Islet precursor cell (in vitro differentiated cells): ENCODE results near the gene GIMAP7.
"Not testable (repeated sequence)": the region's sequence is repeated elsewhere in the genome, so short reads cannot be mapped to it uniquely, and the experiment has no call there.

Experiments used
- DNase-seq: peaks from one replicate; pipeline ENCODE4 v3.0.0-alpha.2; 2018

GIMAP7 gene

DNA sequence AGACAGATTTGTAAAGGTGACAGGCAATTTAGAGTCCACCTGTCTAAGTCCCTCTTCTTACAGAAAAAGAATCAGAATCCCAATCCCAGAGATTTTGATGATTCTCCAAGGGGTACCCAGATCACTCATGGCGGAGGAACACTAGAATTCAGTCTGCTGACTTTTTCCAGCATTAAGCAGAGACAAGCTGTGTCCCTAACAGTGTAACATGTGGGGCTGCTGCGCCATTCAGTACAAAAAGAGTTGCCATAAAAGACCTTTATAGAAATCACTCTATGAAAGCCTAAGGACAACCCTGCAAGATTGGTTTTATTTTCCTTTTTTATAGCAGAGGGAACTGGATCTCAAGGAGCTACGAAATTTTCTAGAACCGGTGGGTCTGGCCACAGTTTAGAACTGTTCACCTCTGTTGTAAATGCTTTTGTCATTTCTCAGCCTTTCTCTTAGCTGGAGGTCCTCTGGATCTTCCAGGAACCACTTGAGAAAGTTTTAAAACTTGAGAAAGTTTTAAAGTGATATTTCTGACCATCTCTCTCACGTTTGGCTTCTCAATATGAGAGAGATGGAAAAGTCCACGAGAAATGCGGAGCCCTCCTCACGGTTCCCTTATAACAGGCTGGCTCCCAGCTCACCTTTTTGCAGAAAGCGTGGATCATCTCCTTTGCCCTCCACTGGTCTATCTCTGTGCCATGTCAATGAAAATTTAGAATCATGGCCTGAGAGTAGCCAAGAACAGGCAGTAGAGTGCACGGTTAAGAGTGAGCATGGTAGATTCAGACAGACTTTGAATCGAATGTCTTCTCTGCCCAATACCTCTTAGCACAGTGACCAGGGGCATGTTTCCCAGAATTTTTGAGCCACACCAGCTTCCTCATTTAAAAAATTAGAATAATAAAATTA lies 826 bp downstream of the GIMAP7 start:
- no peak for DNase-seq

DNA sequence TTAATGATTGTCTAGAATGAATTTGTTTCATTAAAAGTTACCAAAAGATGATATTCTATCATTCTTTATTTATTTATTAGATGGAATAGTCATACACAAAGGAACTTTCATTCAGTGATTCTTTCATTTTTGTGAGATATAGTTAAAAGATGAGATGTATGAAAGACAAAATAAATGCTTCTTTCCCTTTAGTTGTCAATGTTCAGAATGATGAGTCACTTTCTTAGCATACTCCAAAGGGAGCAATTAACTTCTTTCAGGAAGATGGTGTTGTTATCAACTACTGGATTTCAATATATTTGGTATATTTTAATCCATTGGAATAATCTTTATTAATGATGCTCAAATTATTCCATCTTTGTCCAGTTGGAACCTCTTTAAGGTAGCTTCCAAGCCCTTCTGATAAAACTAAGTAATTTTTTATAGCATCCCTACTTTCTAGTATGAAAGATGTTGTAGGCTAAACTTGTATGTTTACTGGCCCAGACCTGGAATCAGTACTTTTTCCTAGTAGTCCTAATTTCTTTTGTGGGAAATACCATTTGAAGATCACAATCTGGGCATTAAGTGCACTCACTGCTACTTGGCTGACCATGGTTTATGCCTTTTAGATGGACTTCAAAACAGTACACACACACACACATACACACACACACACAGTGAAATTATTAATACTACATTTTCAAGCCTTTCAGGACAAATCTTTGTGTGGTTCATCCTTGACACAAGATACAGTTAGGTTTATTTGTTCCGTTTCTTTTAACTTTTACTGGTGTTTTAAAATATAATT lies 2.5 kb downstream of the GIMAP7 start:
- DNase-seq: no peak

DNA sequence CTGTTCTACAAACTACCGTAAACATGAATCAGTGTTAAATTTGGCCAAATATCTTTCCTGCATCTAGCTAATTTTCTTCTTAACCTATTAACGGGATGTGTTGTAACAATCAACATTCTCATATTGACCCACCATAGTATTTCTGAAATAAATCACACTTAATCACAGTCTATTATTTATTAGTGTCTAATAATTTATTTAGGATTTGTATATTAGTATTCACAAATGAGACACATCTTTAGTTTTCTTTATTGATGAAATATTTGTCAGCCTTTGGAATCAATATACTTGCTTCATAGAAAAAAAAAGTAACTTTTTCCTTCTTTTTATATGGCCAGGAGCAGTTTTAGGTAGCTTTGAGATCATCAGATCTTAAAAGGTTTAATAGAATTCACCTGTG lies 4.6 kb downstream of the GIMAP7 start:
- DNase-seq: no peak

DNA sequence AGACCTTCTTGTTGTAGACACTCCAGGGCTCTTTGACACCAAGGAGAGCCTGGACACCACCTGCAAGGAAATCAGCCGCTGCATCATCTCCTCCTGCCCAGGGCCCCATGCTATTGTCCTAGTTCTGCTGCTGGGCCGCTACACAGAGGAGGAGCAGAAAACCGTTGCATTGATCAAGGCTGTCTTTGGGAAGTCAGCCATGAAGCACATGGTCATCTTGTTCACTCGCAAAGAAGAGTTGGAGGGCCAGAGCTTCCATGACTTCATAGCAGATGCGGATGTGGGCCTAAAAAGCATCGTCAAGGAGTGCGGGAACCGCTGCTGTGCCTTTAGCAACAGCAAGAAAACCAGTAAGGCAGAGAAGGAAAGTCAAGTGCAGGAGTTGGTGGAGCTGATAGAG lies 5.5 kb downstream of the GIMAP7 start:
- no peak for DNase-seq

DNA sequence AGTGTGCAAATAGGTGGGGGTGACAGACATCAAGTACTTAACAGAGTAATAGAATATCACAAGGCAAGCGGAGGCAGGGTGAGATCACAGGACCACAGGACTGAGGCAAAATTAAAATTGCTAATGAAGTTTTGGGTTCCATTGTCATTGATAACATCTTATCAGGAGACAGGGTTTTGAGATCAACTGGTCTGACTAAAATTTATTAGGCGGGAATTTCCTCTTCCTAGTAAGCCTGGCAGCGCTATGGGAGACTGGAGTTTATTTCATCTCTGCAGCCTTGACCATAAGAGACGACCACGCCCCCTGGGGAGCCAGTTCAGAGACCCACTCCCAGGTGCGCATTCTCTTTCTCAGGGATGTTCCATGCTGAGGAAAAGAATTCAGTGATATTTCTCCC lies 8.3 kb downstream of the GIMAP7 start:
- DNase-seq: not testable (repeated sequence)

DNA sequence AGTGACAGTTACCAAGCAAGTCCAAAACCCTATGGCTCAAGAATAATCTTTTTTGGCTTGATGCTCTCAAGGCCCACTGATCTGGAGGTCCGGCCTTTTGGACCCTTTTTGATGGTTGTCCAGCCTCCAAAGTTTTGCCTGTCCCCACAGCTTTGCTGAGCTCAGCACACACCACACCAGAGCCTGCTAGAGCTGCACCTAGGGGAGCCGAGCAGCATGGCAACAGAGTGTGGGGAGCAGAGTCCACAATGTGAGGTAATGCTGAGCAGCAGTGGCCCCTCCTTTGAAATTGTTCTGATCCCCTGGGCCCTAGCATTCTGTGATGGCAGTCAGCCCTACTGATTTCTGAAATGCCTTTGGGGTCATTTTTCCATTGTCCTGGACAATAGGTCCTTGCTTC lies 9.3 kb downstream of the GIMAP7 start:
- no peak for DNase-seq

DNA sequence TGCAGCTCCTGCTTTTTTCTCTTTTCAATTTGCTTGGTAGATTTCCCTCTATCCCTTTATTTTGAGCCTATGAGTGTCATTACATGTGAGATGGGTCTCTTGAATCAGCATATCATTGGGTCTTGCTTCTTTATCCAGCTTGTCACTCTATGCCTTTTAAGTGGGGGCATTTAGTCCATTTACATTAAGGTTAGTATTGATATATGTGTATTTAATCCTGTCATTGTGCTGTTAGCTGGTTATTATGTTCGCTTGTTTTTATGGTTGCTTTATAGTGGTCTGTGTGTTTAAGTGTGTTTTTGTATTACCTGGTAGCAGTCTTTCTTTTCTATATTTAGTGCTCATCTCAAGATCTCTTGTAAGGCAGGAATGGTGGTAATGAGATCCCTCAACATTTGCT lies 17.0 kb downstream of the GIMAP7 start:
- no peak for DNase-seq

DNA sequence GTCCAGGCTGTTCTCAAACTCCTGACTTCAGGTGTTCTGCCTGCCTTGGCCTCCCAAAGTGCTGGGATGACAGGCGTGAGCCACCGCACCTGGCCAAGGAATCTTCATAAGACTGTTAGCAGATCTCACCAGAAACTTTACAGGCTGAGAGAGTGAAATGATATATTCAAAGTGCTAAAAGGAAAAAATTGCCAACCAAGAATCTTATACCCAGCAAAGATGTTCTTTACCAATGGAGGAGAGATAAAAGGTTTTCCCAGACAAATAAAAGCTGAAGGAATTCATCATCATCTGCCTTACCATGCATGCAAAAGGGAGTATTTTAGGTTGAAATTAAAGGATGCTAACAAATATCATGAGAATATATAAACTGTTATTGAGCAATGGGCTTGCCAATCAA lies 23.6 kb downstream of the GIMAP7 start:
- DNase-seq: no peak

DNA sequence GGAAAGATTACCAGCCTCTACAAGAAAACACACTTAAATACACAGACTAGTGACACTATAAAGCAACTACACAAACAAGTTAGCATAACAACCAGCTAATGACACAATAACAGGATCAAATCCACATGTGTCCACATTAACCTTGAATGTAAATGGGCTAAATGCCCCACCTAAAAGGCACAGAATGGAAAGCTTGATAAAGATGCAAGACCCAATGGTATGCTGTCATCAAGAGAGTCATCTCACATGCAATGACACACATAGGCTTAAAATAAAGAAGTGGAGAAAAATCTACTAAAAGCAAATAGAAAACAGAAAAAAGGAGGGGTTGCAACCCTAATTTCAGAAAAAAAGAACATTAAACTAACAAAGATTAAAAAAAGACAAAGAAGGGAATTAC lies 38.5 kb downstream of the GIMAP7 start:
- no peak for DNase-seq

DNA sequence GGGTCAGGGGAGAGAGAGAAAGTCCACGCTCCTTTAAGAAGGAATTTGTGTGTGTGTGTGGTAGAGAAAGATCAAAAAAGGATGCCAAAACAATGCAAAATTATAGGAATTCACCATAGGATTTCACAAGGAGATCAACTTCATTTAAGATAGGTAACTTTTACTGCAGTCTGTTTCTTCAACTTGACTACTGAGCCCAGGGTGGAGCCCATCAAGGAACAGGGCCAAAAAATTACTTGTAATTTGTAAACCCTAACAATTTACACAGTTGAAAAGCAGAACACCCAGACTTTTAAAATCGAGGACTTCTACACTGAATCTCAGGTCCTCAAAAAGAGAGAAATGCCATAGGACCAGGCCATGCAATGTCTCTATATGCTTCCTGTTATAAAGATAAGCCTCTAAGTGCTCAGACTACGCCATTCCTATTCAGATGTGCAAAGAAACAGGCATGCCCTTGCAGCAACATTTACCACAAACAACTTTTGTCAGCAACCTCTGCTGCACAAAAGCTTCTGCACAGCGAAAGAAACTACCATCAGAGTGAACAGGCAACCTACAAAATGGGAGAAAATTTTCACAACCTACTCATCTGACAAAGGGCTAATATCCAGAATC lies 42.0 kb downstream of the GIMAP7 start:
- no peak for DNase-seq

DNA sequence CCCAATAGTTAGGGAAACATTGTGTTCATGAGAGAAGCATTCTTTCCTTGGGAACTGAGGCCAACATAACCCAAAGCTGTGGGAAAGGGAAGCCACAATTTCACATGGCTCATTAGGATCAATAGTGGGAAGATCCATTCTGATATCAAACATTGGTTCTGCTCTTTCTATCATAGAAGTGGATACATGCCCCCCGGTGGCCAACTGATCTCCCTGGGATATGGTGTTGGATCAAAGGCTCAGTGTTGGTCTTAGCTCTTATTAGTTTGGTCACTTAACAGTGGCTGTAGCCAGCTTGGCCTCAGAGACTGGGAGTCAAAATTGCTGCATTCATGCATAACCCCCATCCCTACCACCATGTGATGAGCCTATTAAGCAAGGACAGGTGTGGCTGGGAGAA lies 45.8 kb downstream of the GIMAP7 start:
- no peak for DNase-seq

DNA sequence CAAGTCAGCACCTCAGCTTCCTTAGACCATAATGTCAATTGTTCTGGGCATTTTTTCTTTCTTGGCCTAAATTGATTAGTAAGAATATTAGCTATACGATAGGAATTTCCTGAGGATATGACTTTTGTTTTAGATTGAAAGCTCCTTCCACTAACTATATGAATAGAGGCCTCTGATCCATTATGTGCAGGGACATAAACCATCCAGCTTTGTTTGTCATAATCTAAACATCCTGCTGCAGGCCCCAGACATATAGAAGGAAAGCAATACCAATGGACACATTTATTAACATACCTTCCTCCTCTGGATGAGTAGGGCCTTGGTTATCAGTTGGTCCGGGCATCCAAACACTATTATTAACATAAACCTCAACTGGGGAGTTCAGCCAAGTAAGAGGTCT lies 48.2 kb downstream of the GIMAP7 start:
- no peak for DNase-seq

DNA sequence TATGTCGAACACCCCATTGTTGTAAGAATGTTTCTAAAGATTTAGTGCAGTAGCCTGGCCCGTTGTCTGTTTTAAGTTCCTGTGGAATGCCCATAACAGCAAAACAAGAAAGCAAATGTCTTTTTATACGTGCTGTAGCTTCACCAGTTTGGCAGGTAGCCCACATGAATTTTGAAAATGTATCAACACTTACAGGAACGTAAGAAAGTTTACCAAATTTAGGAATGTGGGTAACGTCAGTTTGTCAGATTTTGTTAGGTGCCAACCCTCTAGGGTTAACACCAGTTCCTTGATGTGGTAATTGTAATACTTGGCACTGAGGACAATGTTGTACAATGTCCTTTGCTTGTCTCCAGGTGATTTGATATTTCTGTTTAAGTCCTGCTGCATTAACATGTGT lies 49.3 kb downstream of the GIMAP7 start:
- no peak for DNase-seq

DNA sequence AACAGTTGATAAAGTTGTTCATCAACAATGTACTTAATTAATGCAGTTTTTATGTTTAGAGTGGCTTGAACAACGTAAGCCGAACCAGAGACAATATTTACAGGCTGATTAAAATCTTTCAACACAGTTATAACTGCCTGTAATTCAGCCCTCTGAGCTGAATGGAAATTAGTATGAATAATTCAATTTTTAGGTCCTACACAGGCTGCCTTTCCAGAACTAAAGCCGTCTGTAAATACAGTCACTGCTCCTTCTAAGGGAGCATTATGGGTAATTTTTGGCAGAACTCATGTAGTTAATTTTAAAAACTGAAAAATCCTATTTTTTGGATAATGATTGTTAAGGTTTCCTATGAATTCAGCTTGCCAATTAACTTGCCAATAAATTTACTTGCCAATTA lies 49.9 kb downstream of the GIMAP7 start:
- DNase-seq: no peak

DNA sequence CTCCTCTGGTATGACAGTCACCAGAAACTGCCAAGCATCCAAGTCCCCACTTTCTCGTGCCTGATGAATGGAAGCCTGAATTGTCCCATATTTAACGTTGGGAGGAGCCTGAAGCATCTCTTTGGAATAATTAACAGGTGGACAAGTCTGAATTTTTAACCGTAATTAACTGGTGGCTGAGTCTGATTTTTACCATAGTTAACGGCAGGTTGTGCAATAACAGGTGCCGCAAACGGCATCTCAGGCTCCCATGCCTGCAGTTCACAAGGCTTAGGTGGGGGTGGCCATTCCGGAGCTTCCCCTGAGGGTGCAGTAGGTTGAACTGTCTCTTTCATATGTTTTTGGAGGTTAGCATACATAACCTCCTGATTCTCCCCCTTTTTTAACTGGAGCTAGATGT lies 50.6 kb downstream of the GIMAP7 start:
- no peak for DNase-seq

DNA sequence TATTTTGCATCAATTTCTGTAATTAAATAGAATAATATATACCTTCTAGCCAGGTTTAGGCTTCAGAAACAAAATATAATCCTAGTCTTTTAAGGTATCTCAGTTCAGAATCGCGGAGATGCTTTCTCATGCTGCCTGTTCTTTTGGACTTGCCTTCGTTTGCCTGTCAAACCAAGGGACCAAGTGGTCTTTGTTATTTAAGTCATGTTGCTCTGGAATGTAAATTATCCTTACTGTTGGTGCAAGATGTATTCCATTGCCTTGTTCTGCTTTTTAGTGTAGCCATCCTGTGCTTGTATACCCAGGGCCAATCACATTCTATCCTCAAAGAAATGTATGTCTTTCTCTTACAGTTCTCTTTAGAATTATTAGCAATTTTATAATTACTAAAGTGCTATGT lies 51.5 kb downstream of the GIMAP7 start:
- no peak for DNase-seq

DNA sequence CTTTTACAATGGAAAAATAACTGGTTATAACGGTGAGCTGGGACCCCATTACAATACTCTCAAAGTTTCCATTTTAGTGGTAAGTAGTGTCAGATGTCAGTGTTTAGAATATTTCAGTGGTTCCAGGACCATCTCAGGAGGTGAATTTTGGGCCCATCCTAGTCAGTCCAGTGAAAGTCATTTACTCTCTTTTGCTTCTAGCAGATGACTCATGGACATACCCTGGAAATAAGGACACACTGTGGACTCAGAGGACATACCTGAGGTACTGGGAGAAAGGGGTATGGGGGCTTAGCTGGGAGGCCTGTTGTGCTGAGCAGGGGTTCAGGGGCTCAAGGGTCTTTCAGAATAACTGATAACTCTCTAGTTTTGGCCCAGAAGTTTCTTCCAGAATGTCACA lies 51.9 kb downstream of the GIMAP7 start:
- no peak for DNase-seq

DNA sequence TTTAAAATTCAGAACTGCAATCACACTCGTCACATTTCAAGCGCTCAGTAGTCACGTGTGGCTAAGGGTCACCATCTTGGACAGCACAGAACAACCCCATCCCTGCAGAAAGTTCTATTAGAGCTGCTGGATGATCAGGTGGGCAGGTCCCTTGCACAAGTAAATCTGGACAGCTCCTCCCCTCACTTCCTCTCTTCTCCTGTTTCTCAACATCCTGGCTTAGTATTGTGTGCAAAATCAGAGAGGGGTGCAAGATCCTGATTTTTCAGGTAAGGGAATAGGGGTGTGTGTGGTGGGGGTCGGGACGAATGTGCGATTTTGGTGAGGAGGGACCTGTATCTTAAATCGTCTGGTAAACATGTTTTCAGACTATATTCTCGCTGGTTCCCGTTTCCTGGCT lies 52.5 kb downstream of the GIMAP7 start, which contains the start of gene GIMAP4:
TSS of gene GIMAP4 (plus strand) at position 222 of the 400 bp plus-strand sequence. CDS start 2,512 bp downstream, outside the sequence.
- DNase-seq: no peak

DNA sequence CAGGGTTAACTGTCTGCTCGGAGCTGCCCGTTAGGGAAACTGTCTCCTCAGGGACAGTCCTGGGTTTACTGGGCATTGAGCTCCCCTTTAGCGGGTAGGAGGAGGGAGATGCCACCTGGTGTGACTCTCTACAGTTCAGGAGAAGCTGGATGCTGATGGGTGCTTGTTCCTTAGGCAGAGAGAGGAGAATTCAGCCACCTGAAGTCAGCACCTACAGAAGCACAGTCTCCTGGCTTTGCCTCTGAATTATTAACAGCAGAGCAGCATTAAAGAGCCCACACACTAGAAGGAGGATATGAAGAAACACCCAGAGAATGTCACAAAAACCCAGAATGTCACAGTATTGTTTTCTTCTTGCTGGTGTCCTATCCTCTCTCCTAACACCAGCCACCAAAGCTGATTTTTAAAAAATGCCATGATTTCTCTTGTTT lies 53.2 kb downstream of the GIMAP7 start:
- no peak for DNase-seq

DNA sequence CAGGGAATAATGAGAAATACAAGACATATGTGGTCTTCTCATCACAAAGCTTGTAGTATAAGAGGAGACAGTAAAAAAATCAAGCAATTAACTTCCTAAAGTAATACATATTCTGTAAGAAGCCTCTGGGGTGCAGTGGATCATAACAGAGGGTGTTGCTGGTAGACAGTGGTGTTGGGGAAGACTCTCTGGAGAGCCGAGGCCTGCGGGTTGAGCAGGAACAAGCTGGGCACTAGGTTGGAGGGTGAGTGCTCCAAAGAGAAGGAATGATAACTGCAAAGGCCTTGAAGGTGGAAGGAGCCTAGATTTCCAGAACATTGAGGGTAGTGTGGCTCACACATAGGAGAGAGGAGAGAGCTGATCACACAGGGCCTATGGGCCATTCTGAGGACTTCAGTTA lies 54.0 kb downstream of the GIMAP7 start:
- no peak for DNase-seq

DNA sequence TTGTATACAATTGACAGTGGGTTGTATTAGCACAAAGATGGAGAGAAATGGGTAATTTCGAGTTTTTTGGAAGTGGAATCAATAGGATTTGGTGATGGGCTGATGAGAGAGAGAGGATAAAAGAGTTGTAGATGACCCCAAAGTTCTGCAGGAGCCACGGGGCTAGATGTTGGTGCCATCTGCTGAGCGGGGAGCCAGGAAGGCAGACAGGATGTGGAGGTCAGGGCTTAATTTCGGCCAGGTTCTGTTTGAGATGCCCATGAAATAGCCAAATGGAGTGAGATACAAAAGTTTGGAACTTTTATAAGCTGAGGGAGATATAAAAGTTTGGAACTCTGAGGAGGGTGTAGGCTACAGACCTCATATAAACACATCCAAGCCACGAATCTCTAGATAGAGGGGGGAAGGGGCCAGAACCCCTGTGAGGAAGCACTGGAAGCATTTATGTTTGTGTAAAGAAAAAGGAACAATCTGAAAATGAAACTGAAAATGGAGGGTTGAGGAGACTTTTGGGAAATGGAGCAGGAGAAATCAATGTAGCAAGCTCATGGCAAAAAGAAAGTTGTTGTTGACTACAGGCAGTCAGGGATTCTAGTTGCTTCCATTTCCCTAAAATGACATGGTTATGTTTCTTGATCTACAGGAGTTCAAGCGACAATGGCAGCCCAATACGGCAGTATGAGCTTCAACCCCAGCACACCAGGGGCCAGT lies 54.7 kb downstream of the GIMAP7 start:
- DNase-seq: no peak
